Stimulated activated CD8-positive, alpha-beta memory T cell treated with anti-CD3 and anti-CD28 coated beads, Interleukin-15, amount 100 ng/mL, for 48 hours (primary cell): Measurements from ENCODE around the gene TERF2IP.

Experiments
- DNase-seq, 2 donors: peaks; one replicate each; pipeline ENCODE4 v3.0.0-alpha.2; 2020; ENCODE audit warnings: low read depth in 2 of 2

Gene TERF2IP

GRCh38 chr16:75635036-75635435 is 12.5 kb upstream of the TERF2IP start:
- DNase-seq = no peak

GRCh38 chr16:75640598-75640997 is 7.0 kb upstream of the TERF2IP start:
- DNase-seq = no peak

- no peak for DNase-seq
Measured at GRCh38 chr16:75644240-75645012, 3.1 kb upstream of the TERF2IP start.

- DNase-seq = no peak
Measured at GRCh38 chr16:75647112-75647491, 471 bp upstream of the TERF2IP start.

- DNase-seq = peak; percentile 70 to 71
Measured at GRCh38 chr16:75648265-75649076, 898 bp downstream of the TERF2IP start.

- DNase-seq = no peak
Measured at GRCh38 chr16:75653922-75654321, 6.3 kb downstream of the TERF2IP start.

- no peak for DNase-seq
Measured at GRCh38 chr16:75658175-75658574, 10.6 kb downstream of the TERF2IP start.

- no peak for DNase-seq
Measured at GRCh38 chr16:75660321-75660720, 12.7 kb downstream of the TERF2IP start.

GRCh38 chr16:75660726-75661302 is 13.2 kb downstream of the TERF2IP start:
- DNase-seq = no peak

GRCh38 chr16:75667503-75667902 is 19.9 kb downstream of the TERF2IP start:
- no peak for DNase-seq

- DNase-seq = no peak
Measured at GRCh38 chr16:75676909-75677308, 29.3 kb downstream of the TERF2IP start, which contains the start of gene CPHXL2. TSS of gene CPHXL2 (minus strand) at chr16:75677009. CDS start at chr16:75676999, 10 bp downstream.

GRCh38 chr16:75679366-75679765 is 31.8 kb downstream of the TERF2IP start:
- no peak for DNase-seq

GRCh38 chr16:75682308-75682707 is 34.7 kb downstream of the TERF2IP start:
- no peak for DNase-seq

- DNase-seq = no peak
Measured at GRCh38 chr16:75687361-75687760, 39.8 kb downstream of the TERF2IP start.

- no peak for DNase-seq
Measured at GRCh38 chr16:75695708-75696107, 48.1 kb downstream of the TERF2IP start.

- no peak for DNase-seq
Measured at GRCh38 chr16:75697571-75697970, 50.0 kb downstream of the TERF2IP start.

- no peak for DNase-seq
Measured at GRCh38 chr16:75701361-75701760, 53.8 kb downstream of the TERF2IP start, which contains the start of gene DUXB. TSS of gene DUXB (minus strand) at chr16:75701461. CDS start at chr16:75701418, 43 bp downstream.

- no peak for DNase-seq
Measured at GRCh38 chr16:75702242-75702641, 54.7 kb downstream of the TERF2IP start.

- no peak for DNase-seq
Measured at GRCh38 chr16:75703306-75703705, 55.7 kb downstream of the TERF2IP start.
